ENCODE measurements around the gene MT1G.

DNA sequence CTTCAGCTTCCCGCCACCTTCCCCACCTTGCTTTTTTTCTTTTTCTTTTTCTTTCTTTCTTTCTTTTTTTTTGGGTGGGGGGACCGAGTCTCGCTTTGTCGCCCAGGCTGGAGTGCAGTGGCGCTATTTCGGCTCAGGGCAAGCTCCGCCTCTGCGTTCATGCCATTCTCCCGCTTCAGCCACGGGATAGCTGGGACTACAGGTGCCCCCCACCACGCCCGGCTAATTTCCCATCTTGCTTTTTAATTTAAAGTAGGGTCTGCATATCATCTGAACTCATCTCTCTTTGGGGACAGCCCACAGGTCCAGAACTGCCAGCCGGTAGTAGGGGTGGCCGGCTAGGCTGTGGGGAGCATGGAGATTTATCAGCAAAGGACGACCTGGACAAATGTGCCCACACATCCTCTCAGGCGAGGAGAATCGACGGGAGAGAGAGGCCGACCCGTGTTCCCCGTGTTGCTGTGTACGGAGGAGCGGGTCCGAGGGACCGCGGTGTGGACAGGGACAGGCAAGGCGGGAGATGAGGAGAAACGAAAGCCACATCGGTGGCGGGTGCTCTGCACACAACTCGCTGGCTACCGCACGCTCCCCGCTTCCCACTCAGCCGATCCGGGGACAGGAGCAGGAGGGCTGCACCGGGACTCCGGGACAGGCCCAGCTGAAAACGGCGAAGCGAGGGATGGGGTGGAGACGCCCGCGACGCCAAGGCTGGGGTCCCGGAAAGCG is 33.0 kb downstream of the MT1G start:
- TF ChIP-seq EZH2phosphoT487 (IDR thresholded peaks at IDR 0.05; ENCODE audit: borderline replicate concordance, low read depth, low read length): no peak
- TF ChIP-seq, protein P1, sequence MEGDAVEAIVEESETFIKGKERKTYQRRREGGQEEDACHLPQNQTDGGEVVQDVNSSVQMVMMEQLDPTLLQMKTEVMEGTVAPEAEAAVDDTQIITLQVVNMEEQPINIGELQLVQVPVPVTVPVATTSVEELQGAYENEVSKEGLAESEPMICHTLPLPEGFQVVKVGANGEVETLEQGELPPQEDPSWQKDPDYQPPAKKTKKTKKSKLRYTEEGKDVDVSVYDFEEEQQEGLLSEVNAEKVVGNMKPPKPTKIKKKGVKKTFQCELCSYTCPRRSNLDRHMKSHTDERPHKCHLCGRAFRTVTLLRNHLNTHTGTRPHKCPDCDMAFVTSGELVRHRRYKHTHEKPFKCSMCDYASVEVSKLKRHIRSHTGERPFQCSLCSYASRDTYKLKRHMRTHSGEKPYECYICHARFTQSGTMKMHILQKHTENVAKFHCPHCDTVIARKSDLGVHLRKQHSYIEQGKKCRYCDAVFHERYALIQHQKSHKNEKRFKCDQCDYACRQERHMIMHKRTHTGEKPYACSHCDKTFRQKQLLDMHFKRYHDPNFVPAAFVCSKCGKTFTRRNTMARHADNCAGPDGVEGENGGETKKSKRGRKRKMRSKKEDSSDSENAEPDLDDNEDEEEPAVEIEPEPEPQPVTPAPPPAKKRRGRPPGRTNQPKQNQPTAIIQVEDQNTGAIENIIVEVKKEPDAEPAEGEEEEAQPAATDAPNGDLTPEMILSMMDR (conservative IDR thresholded peaks at IDR 0.05; ENCODE audit: low read length): no peak
